Measurements from ENCODE around the gene RTP1.

- TF ChIP-seq CTCF (IDR thresholded peaks at IDR 0.05; ENCODE audit: low read depth, low read length, poor library complexity, severe bottlenecking) (no peak), EZH2phosphoT487 (IDR thresholded peaks at IDR 0.05; ENCODE audit: borderline replicate concordance, low read length) (no peak)
These were observed 50.1 kb downstream of the RTP1 start for GRCh38 chr3:187247398-187247797.
